GM21786 (cell line): Measurements from ENCODE around the gene AWAT2.

Experiments used
- ATAC-seq: cut with Tn5 transposase; IDR thresholded peaks from one replicate; pipeline ENCODE4 v1.9.1; 2021; ENCODE audit not compliant: unreplicated experiment

The AWAT2 gene, protein sequence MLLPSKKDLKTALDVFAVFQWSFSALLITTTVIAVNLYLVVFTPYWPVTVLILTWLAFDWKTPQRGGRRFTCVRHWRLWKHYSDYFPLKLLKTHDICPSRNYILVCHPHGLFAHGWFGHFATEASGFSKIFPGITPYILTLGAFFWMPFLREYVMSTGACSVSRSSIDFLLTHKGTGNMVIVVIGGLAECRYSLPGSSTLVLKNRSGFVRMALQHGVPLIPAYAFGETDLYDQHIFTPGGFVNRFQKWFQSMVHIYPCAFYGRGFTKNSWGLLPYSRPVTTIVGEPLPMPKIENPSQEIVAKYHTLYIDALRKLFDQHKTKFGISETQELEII

DNA sequence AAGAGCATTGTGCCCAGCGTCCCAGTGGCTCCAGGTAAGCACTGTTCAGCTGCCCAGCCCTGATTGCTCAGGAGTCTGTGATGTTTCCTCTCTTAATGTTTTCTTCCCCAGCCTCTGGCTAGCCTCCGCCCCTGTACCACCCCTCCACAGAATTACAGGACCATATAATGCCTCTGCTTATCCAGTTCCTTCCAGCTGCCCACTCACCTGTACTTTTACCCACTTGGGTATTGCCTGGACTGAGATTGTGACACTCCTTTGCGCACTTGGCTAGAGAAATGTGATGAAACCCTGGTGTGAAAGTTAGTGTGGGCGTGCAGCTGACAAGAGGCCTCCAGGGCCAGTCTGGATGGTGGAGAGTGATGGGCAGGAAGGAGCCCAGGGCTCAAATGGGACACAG, at the start of gene AWAT2:
AWAT2 (minus strand) TSS at position 14 of the 400 bp plus-strand sequence; CDS start at position 8, 6 bp downstream.
- no peak for ATAC-seq

DNA sequence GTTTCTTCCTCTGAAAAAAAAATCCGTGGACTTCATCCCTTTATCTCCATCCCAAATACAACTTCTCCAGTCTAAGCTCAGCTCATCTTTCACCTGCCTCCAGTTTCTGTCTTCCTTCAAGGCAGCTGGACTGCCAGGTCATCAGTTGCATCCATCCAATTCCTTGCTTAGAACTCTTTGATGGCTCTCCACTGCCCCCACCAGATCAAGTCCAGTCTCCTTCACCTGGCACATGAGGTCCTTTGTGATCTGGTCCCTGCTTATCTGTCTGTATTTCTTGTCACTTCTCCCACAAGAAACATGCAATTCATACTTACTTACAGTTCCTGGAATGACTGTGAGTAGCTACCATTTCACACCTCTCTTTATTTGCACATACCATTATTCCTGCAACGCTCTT, 46.3 kb upstream of the AWAT2 start:
- ATAC-seq: no peak

DNA sequence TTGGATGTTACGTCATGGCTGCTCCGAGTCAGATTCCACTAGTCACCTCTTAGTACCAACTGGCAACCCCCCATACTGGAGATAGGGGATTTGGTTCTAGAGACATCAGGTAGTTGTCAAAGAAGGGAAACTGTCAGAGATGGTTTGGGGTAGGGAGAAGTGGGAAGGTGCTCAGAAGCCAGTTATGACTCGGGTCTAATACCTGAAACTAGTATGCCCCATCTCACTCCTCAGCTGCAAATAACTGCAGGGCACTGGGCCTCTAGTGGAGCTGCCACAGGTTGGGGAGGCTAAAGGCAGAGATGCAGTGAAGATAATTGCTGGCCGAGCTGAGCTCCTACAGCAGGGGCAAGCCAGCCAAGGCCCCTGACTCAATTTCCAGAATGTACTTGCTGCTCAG, 42.5 kb upstream of the AWAT2 start:
- no peak for ATAC-seq

DNA sequence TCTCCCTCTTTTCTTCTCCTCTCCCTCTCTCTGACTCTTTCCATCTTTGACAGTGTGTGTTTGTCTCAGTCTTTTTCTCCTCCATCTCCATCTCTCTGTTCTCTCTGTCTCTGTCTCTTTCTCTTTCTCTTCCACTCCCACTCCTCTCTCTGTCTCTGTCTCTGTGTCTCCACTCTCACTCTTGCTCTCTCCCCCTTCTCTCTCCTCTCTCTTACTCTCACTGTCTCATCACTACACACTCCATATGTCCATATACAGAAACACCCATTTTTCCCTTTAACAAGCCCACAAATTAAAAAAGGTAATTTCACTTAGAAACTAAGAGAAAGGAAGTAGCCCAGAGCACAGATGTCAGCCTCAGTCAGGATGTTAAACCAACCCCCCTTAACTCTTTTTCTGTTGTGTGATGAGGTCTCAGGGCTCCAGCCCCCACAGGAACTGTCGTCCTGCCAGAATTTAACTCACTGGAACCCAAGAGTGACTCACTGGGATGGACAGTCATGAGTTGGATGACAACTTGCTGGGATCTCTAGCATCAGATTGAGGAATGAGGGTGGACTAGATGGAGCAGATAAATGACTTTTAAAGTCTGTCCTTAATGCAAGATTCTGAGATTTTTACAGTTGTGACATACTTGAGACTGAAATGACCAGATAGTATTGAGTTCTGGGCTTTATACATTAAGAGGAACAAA, 40.0 kb upstream of the AWAT2 start:
- no peak for ATAC-seq

DNA sequence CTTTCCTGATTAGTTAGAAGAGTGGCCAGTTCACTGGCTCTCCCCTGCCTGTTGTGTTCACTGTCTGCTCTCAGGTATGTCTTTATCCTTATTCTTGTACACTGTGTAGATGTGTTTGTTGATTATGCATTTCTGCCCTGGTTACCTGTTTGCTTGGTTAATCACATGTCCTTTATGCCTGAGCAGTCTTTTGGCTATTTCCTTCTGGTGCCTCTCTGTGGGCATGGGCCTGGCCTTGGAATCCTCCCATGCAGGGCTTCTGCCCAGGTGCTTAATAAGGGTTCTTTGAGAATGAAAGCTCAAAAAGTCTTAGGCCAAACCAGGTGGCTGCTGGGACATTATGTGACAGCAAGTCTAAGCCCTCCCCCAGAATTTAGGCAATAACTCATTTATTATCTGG, 39.0 kb upstream of the AWAT2 start:
- no peak for ATAC-seq

DNA sequence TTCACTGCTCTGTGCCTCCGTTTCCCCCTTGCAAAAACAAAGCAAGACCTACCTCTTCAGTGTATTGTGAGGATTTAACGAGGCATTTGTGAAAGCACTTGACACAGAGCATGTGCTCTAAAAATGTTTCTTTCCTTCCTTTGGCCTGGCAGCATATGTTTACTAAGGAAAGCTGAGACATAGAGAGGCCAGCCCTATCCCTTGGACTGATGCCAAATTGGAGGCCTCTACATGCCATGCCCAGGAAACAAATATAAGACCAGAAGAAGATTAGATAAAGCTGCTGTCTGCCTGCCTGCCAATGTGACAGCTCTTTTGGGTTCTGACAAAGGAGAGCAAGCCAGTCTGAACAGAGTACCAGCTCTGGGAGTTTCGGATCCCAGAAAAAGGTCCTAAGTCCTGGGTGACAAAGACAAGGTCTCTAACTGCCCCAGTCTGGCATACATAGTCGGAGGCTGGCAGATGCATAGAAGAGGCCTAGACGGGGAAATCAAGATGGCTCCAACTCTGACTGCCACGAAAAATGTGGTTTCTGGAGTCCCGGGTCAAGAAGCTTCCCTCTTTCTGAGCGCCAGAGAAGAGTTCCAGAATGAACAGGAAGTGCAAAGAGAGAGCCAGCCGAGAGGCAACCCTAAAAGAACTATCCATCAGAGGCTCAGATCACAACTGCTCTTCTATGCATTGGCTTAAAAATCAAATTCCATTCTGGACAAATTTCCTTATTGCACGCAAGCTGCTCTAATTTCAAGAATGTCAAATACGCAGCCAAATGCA, 38.3 kb upstream of the AWAT2 start:
- ATAC-seq: no peak

DNA sequence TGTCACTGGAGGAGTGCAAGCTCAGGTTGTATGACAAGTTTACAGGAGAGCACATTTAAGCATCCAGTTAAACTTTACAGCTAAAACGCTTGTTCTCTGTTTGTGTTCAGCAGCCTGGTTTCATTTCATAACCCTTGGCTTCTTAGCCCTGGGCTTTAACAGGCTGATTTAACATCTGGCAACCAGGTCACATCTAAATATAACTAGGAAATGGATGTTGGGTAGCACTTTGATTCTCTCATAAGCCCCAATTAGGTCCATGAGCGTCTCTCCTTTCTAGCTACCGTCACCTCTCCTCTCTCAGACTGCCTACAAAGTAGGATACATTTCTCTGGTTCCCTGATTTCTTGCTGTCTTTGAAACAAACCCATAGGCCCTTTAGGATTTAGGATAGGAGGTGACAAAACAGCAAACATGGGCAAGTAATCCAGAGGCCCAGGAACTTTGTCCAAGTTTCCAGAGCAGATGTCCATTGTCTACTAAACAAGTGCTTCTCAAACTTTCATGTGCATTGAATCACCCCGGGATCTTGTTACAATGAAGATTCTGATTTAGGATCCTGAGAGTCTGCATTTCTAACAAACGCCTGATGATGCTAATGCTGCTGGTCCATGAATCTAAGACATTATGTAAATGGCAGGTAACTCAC, 35.0 kb upstream of the AWAT2 start:
- ATAC-seq: no peak

DNA sequence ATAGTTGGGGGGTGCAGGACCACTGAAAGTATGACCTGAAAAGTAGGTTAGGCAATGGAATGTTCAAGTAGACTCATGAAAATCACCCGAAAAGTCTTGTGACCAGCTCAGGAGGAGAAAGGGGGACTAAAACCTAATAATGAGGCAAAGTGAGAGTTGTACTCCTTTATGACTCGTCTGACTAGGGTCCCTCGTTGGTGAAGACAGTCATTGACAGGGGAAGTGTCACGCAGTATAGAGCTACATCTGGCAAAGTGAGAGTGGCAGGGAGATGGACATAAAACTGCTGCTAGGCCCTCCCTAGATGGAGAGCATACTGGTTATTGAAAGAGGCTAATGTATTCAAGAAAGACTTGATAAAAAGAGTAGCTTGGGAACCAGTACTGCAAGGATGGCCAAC, 33.0 kb upstream of the AWAT2 start:
- ATAC-seq: no peak

DNA sequence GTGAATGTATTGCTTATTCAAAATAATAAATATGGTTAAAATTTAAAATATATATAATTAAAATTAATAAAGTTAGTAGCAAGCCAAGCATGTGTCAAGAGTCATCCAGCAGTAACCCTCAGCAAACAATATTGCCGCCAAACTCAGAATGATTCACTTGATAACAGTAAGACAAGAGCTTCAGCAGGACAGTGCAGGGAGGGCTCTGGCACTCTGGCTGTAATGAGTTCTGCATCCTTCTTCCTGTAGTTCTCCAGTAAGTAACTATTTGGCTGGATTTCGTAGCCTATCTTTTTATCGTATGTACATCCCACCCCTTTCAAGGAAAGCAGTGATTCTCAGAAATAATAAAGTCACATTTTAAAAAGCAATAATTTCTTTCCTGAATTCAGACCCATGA, 30.1 kb upstream of the AWAT2 start:
- no peak for ATAC-seq

DNA sequence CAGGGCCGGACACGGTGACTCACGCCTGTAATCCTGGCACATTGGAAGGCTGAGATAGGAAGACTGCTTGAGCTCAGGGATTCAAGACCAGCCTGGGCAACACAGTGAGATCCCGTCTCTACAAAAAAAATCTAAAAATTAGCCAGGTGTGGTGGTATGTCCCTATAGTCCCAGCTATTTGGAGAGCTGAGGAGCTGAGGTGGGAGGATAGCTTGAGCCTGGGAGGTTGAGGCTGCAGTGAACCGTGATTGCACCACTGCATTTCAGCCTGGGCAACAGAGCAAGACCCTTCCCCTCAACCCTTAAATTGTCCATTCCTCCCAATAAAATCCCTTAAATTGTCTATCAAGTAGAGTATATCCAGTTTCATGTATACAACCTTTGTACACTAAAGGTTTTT, 29.6 kb upstream of the AWAT2 start:
- no peak for ATAC-seq

DNA sequence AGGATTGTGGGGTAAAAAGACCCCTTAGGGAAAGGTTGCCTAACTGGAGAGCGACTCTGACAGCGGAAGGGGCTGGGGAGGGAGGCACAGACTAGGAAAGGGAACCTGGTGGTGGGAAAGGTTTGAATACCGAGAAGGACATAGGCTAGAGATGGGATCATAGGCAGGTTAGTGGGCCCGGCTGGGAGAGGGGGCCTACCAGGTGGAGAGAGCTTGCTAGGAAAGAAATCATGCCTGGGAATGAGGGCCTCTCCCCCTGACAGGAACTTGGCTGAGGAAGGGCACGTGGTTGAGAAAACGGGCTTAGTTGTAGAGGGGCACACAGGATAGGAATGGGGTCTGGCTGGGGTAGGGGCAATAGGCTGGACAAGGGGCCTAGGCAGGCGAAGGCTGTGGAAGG, 16.9 kb upstream of the AWAT2 start:
- no peak for ATAC-seq

DNA sequence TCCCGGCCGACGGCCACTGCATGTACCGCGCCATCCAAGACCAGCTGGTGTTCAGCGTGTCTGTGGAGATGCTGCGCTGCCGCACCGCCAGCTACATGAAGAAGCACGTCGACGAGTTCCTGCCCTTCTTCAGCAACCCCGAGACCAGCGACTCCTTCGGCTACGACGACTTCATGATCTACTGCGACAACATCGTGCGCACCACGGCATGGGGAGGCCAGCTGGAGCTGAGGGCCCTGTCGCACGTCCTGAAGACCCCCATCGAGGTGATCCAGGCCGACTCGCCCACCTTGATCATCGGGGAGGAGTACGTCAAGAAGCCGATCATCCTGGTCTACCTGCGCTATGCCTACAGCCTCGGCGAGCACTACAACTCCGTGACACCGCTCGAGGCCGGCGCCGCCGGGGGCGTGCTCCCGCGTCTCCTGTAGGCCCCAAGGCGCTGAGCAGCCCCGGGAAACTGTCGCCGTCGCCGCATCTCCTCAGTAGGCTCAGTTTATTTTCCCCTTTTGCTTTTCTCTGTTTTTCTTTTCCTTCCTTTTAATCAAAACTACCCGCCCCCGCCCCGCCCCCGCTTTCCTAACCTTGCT, 13.3 kb upstream of the AWAT2 start:
- no peak for ATAC-seq

DNA sequence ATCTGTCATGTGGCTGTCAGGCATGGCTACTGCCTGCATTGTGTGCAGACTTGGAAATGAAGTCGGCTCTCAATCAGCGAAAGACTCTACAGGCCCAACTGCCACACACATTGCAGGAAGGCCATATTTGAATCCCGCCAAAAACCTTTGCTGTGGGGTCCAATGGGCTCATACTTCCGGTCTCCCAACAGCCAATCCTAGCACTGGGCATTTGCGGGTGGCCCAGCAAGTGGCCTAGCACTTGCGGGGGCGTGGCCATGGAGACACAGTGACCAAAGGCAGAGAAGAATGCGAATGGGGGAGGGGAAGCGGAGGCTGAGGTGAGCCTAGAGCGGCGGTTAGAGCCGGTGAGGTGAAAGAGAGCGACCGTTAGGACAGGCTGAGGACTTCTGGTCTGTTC, 12.3 kb upstream of the AWAT2 start, which contains the start of gene OTUD6A:
OTUD6A (plus strand) TSS at position 382 of the 400 bp plus-strand sequence. CDS start 68 bp downstream, outside the sequence.
- no peak for ATAC-seq

DNA sequence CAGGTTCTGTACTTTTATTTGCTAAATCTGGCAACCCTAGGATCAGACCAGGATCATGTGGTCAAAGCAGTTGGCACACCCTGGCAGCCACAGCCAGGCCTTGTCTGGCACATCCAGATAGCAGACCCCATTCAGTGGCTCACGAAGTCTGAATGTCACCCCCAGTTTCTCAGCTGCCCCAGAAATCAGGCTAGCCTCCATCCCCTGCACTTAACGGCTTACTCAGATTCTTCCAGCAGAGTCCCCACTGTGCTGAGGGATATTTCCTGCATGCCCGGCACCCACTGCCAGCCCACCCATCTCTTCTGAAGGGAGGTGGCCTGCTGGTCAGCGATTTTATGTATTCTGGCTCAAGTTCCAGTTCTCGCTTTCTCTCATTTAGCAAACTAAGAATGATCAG, 4.7 kb upstream of the AWAT2 start:
- no peak for ATAC-seq

DNA sequence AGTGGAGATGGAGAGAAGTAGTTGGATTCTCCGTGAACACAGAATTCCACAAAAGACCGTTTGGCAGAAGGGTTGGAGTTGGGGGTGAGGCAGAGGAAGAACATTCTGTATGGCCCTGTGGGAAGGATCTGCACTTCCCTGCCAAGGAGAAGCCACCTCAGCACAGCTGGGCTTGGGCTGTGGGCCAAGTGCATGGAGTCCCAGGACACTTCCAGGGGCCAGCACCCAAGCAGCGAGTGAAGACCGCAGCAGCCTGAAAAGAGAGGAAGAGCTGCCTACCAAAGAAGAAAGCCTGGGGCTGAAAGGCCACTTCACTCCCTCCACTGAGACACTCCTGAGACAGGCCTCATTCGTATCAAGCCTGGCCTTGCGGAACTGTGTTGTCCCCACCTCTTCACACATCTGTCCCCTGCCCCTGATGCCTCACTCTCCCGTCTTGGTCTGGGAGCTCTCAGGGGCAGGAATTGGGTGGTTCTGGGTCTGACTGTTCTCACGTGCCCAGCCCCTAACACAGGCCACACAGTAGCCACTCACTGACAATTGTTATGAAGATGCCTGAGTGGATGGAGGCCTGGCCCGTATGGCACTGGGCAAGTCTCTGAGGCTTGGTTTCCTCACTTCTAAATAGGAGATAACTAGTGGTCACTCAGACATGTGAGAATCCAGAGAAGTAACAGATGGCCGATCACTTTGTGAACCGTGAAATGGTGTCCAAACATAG, 3.3 kb upstream of the AWAT2 start:
- no peak for ATAC-seq

DNA sequence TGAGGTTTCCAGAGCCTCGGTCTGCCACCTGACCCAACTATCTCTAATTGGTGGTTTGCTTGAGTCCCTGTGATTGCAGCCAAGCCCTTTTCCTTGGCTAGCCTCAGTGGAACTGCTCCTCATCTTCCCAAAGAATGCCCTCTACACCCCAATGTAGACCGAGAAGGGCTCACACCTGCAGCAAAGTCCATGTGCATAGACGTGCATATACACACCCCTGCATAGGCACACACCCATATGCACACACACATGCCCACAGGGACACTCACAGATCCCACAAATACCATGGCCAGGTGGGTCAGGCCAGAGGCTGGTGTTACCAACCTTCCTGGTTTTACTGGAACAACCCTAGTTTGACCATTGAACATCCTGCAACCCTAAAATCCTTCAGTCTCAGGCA, 332 bp downstream of the AWAT2 start:
- ATAC-seq: no peak

DNA sequence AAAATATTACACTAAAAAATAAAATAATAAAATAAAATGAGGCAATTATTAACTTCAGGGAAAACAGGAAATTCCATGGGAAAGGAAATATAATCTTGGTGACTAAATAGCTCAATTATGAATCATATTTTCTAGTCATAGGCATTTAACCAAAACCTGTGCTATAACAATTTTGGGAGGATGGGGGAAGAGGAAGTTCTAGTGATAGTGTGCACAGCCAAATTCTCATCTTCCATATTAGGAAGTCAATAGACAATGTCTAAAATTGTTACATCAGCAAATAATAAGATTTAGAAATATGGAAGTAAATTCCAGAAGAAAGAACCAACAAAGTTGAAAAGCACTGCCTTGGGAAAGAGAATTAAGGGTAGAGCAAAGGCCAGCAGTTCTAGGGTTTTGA, 2.8 kb downstream of the AWAT2 start:
- no peak for ATAC-seq

DNA sequence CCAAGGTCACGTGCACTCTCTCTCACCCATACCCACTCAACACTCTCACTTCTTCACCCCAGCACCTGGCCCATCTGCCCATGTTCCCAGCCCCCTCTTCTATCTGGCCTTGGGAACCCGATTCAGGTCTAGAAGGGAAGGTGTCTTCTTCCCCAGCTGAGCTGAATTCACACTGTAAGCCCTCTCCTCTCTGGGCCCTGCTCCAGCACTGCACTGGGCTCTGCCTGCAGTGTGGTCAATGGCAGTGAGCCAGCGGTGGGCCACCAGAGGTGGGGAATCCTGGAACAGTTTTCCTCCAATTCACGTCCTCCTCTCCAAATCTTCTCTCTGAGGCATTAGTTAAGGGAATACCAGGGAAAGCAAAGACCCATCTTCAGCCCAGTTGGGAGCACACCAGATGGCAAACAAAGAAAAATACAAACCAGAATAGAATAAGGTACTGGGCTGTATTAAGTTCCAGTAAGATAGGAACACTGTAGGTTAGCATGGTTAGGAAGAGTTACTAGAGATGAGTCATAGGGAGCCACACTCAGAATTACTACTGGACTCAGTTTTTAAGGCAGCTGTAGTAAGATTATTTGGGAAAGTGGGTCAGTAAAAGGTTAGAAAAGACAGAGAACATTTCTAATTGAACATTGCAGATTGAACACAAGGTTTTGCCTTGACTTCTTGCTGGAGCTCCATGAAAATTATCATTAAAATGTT, 5.0 kb downstream of the AWAT2 start:
- no peak for ATAC-seq

DNA sequence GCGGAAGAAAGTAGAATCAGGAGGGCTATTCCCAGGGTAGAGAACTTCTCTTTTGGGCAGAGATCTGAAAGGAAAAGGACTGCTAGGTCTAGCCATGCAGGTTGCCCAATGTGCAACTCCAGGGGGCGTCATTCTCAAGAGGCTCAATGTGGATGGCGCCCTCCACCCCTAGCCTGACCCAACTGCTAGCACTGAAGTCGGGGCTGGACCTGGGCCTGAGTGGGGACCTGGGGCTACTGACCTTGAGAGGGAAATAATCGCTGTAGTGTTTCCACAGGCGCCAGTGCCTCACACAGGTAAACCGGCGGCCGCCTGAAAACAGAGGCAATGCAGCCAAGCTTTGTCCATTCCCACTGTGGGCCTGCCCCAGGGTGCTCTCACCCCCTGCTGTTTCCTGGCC, 6.1 kb downstream of the AWAT2 start:
- ATAC-seq: no peak
